NT2/D1 (cell line): ENCODE measurements around the gene PLCB4.

Source experiments
- SUZ12 ChIP-seq: IDR thresholded peaks from 2 replicates; pipeline ENCODE4 v1.6.1; 2011; ENCODE audit not compliant: insufficient read length, insufficient read depth; ENCODE audit errors: extremely low read depth
- ZNF274 ChIP-seq: IDR thresholded peaks from 2 replicates; pipeline ENCODE4 v1.6.1; 2011; ENCODE audit warnings: mild to moderate bottlenecking, low read depth, low read length

DNA sequence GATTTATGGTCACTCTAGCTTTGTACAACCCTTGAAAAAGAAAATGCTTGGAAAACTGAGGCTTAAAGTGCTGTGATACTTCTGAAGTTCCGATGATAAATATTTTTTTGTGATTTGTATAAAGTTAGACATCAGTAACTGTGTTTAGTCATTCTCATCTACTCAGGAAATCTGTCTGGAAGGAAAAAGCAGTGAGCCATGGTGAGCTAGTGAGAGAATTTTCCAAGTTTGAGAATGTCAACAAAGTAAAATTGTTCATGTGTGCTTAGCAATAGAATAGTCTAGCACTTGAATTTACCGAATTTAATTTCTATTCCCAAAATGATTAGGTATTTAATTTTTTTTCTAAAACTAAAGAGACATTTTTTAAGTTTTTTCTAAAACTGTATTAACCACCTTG, 41.3 kb upstream of the PLCB4 start:
- no peak for TF ChIP-seq SUZ12
- TF ChIP-seq ZNF274: no peak
